ENCODE measurements around the gene CADM3.

- TF ChIP-seq CTCF (IDR thresholded peaks at IDR 0.05 in 8 of 11, conservative IDR thresholded peaks at IDR 0.05 in 3 of 11) (no peak), POLR2A (IDR thresholded peaks at IDR 0.05) (no peak), POLR2AphosphoS5 (IDR thresholded peaks at IDR 0.05) (no peak)
Observed at GRCh38 chr1:159185121-159185520, 13.7 kb downstream of the CADM3 start.
